Fibroblast of lung (primary cell): ENCODE results near the gene ABHD15. TPM values are rescaled to one million over a fixed set of nuclear protein-coding genes. Genes with fewer than 3 reads are reported as not detected.

Experiments
- DNase-seq, 2 donors: peaks; one replicate each; pipeline versions ENCODE4 v3.0.0 to v3.0.0-alpha.2; 2010; ENCODE audit warnings: low read depth in 2 of 2
- H2AFZ ChIP-seq: 2 replicates; pipeline ENCODE4 v1.5.1; 2012; ENCODE audit warnings: low read length, control low read depth, inconsistent platforms
- H3K27ac ChIP-seq: 2 replicates; pipeline ENCODE4 v1.5.1; 2011; ENCODE audit warnings: low read length, control low read depth; ENCODE audit not compliant: insufficient read depth
- H3K27me3 ChIP-seq: 2 replicates; pipeline ENCODE4 v1.5.1; 2011; ENCODE audit warnings: mild to moderate bottlenecking, low read length; ENCODE audit not compliant: control insufficient read depth, insufficient read depth
- H3K36me3 ChIP-seq: 2 replicates; pipeline ENCODE4 v1.5.1; 2011; ENCODE audit warnings: low read length; ENCODE audit not compliant: control insufficient read depth, insufficient read depth
- H3K4me1 ChIP-seq: 2 replicates; pipeline ENCODE4 v1.5.1; 2011; ENCODE audit warnings: low read length; ENCODE audit not compliant: control insufficient read depth, insufficient read depth; ENCODE audit errors: extremely low read depth
- H3K4me2 ChIP-seq: 2 replicates; pipeline ENCODE4 v1.5.1; 2011; ENCODE audit warnings: low read length, control low read depth; ENCODE audit not compliant: insufficient read depth; ENCODE audit errors: extremely low read depth
- H3K4me3 ChIP-seq, 4 experiments: fragments of 200-600 bp in 1 of 4; sonication (generic) in 1 of 4; replicated peaks in 1 of 4; 2 replicates each; pipeline ENCODE4 v1.5.1; 2011 to 2016; ENCODE audit warnings: low read length in 4 of 4, low read depth in 3 of 4, mild to moderate bottlenecking in 3 of 4, control low read depth in 2 of 4, inconsistent platforms in 1 of 4, mixed read lengths in 1 of 4; ENCODE audit not compliant: insufficient read depth in 1 of 4; ENCODE audit errors: control extremely low read depth in 1 of 4
- H3K79me2 ChIP-seq: 2 replicates; pipeline ENCODE4 v1.5.1; 2012; ENCODE audit warnings: mild to moderate bottlenecking, low read length, inconsistent platforms; ENCODE audit not compliant: control insufficient read depth, insufficient read depth
- H3K9ac ChIP-seq: 2 replicates; pipeline ENCODE4 v1.5.1; 2011; ENCODE audit warnings: mild to moderate bottlenecking, low read length, control low read depth; ENCODE audit not compliant: insufficient read depth
- H3K9me3 ChIP-seq: 2 replicates; pipeline ENCODE4 v1.5.1; 2012; ENCODE audit warnings: low read depth, low read length; ENCODE audit not compliant: control insufficient read depth, insufficient read depth
- H4K20me1 ChIP-seq: 2 replicates; pipeline ENCODE4 v1.5.1; 2011; ENCODE audit warnings: low read length; ENCODE audit not compliant: control insufficient read depth, insufficient read depth; ENCODE audit errors: extremely low read depth
- EZH2 ChIP-seq: IDR thresholded peaks from 2 replicates; pipeline ENCODE4 v1.5.1; 2012; ENCODE audit warnings: low read length, control low read depth, mild to moderate bottlenecking; ENCODE audit errors: missing control alignments
- polyA plus RNA-seq, 2 donors: library from polyadenylated mRNA; depleted of rRNA in 1 of 2; stranded (reverse) in 1 of 2; unstranded in 1 of 2; fragments of >200 nt; gene quantifications; 2 replicates each; pipeline ENCODE4 v1.2.1, GENCODE V29; 2011 to 2012; ENCODE audit warnings: missing spikeins in 1 of 2
- total RNA-seq: library from RNA; depleted of rRNA; stranded (reverse); fragments of >200 nt; gene quantifications from 2 replicates; pipeline ENCODE4 v1.2.1, GENCODE V29; 2014
- TF ChIP-seq, protein P1 (sequence below), 2 donors: IDR thresholded peaks in 1 of 2; conservative IDR thresholded peaks in 1 of 2; 1 replicate in 1 of 2; 2 replicates in 1 of 2; pipeline ENCODE4 v1.5.1; 2011 to 2012; ENCODE audit warnings: low read length in 2 of 2, control low read depth in 1 of 2, inconsistent platforms in 1 of 2, low read depth in 1 of 2, mild to moderate bottlenecking in 1 of 2

ABHD15 gene
- total and polyA plus RNA-seq, 2 donors (not counting 1 experiment from before 2014, with no cell fraction given), result 4.1 to 11.9 TPM

DNA sequence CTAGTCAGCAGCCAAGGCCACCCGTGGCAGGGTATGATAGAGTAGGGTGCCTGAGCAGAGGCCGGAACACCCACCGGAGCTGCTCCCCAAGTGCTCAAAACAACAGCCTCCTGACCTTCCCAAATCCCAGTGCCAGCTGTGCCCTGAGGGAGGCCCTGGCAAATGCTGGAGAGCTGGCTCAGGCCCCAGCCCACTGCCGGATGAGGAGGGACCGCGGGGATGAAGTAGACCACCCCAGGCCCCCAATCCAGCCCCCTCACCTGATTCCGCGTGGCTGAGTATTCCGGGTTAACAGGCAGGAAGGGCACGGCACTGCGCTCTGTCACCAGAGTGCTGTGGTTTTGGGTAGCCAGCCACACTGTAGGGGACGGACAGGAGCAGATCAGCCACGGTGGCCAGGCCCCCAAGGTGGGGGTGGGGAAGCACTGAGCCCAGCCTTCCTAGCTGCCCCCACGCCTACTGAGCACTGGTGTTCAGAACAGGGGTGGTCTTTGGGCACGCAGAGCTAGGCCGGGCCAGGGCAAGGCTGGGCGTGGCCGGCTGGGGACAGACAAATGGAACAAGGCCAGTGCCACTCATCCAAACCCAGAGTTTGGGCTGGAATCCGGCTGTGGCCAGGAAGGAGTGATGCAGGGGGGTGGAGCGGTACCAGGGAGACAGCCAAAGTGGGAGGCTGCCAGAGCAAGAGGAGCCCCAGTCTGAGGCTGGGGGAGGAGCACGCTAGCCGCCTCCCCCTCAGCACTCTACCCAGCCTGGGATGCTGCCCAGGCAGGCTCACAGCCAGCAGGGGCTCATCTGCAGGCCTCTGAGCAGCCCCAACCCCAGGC, 10.8 kb upstream of the ABHD15 start:
- no peak for TF ChIP-seq EZH2
- TF ChIP-seq, protein P1, sequence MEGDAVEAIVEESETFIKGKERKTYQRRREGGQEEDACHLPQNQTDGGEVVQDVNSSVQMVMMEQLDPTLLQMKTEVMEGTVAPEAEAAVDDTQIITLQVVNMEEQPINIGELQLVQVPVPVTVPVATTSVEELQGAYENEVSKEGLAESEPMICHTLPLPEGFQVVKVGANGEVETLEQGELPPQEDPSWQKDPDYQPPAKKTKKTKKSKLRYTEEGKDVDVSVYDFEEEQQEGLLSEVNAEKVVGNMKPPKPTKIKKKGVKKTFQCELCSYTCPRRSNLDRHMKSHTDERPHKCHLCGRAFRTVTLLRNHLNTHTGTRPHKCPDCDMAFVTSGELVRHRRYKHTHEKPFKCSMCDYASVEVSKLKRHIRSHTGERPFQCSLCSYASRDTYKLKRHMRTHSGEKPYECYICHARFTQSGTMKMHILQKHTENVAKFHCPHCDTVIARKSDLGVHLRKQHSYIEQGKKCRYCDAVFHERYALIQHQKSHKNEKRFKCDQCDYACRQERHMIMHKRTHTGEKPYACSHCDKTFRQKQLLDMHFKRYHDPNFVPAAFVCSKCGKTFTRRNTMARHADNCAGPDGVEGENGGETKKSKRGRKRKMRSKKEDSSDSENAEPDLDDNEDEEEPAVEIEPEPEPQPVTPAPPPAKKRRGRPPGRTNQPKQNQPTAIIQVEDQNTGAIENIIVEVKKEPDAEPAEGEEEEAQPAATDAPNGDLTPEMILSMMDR (conservative IDR thresholded peaks at IDR 0.05 in 1 of 2, IDR thresholded peaks at IDR 0.05 in 1 of 2; ENCODE audit: low read depth in 1 of 2, low read length in 2 of 2), result no peak
- Histone ChIP-seq H3K27ac (no peak overlapping the region), H3K36me3 (peaks cover 37% of the 10 kb centered on the region), H3K79me2 (no peaks in the 10 kb centered on the region), H2AFZ (no peak overlapping the region), H3K9me3 (no peaks in the 10 kb centered on the region), H3K9ac (no peak overlapping the region), H3K27me3 (no peaks in the 10 kb centered on the region), H3K4me2 (no peak overlapping the region), H3K4me1 (peaks cover 7% of the 10 kb centered on the region), H3K4me3 (no peak overlapping the region), H4K20me1 (no peaks in the 10 kb centered on the region)
- DNase-seq, result peak; percentile 49 to 72

DNA sequence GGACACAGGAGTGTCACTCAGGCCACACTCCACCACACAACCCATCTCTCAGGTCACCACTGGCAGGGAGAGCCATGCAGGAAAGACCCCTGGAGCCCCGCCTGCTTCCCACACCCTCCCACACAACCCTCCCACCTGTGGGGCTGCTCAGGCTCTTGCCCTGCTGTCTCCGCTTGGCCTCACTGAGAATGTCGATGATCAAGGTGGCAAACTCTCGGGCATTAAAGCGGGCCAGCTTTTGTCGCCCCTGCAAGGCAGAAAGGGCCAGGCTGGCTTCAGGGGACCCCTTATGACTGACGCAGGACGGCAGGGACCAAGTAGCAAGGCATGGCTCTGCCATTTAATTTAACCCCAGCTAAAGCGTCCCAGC, 10.1 kb upstream of the ABHD15 start:
- Histone ChIP-seq H3K36me3 (peaks cover 40% of the 10 kb centered on the region), H3K27me3 (no peaks in the 10 kb centered on the region), H4K20me1 (no peaks in the 10 kb centered on the region), H3K9me3 (no peaks in the 10 kb centered on the region), H3K27ac (no peak overlapping the region), H3K9ac (no peak overlapping the region), H3K4me1 (peaks cover 10% of the 10 kb centered on the region), H2AFZ (no peak overlapping the region), H3K79me2 (no peaks in the 10 kb centered on the region), H3K4me3 (no peak overlapping the region), H3K4me2 (no peak overlapping the region)
- no peak for TF ChIP-seq EZH2
- TF ChIP-seq, protein P1 (conservative IDR thresholded peaks at IDR 0.05 in 1 of 2, IDR thresholded peaks at IDR 0.05 in 1 of 2; ENCODE audit: low read depth in 1 of 2, low read length in 2 of 2), result no peak
- DNase-seq, result no peak

DNA sequence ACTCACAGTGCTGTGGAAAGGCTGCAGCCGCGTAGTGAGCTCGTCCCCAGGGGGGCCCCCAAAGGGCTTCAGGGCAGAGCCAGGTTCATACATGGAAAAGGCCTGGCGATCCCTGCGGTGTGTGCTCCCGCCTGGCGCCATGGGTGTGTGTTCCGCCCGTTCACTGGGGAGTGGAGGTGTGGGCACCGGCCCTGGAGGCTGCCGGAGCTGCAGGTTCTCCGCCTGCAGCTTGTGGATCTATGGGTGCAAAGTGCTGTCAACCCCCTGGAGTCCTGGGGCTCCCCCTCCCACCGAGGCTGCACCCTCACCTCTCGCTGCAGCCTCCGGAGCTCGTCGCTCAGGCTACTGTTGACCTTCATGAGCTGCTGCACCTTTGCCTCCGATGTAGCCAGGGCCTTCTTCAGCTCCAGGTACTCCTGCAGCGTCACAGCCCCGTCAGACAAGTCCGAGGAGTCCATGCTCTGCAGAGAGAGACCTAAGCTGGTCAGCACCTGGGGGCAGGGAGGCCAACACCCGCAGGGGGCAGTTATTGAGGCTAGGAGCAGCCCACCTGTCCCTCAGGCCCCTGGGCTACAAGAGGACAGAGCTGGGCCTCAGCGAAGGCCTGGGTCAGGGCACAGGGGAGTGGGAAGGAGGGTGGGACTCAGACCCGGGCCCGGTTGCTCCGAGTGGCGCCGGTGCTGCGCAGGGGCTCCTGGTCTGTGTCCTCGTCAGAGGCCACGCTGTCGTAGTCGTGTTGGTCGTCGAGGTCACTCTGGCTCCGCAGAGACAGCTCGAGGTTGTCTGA, 9.6 kb upstream of the ABHD15 start:
- no peak overlapping the region for H3K4me3 ChIP-seq
- no peak overlapping the region for H3K4me2 ChIP-seq
- no peaks in the 10 kb centered on the region for H3K27me3 ChIP-seq
- H3K9me3 ChIP-seq, result no peaks in the 10 kb centered on the region
- H3K4me1 ChIP-seq, result peaks cover 10% of the 10 kb centered on the region
- H3K36me3 ChIP-seq, result peaks cover 42% of the 10 kb centered on the region
- H3K79me2 ChIP-seq, result no peaks in the 10 kb centered on the region
- no peak overlapping the region for H2AFZ ChIP-seq
- no peak overlapping the region for H3K9ac ChIP-seq
- no peaks in the 10 kb centered on the region for H4K20me1 ChIP-seq
- H3K27ac ChIP-seq, result no peak overlapping the region
- TF ChIP-seq, protein P1 (conservative IDR thresholded peaks at IDR 0.05 in 1 of 2, IDR thresholded peaks at IDR 0.05 in 1 of 2; ENCODE audit: low read depth in 1 of 2, low read length in 2 of 2), result no peak
- TF ChIP-seq EZH2, result no peak
- no peak for DNase-seq
